PC-3 (cell line): ENCODE data around the gene DSG1. TPM values are rescaled to one million over a fixed set of nuclear protein-coding genes. Genes with fewer than 3 reads are reported as not detected.

Experiments used
- ATAC-seq: fragments of 200-7000 bp; cut with Tn5 transposase; 2 replicates; pipeline ENCODE4 v1.9.1; 2020; ENCODE audit warnings: mild to moderate bottlenecking, moderate library complexity
- BruUV-seq: library from RNA; stranded (reverse); fragments of 400-500 nt; replicated peaks from 2 replicates; lab custom pipeline; 2021; lab: Mats Ljungman, UMichigan
- CTCF ChIA-PET: fragments of 300-600 bp; sonication (Branson Sonifier 250); formaldehyde crosslinking; loops from one replicate; lab custom pipeline; 2022; ENCODE audit warnings: antibody characterized with exemption; lab: Charles Lee
- POLR2A ChIA-PET: fragments of 300-600 bp; sonication (Branson Sonifier 250); formaldehyde crosslinking; loops from one replicate; lab custom pipeline; 2022; ENCODE audit warnings: antibody characterized with exemption; ENCODE audit not compliant: unreplicated experiment; lab: Charles Lee
- DNase-seq: peaks from one replicate; pipeline ENCODE4 v3.0.0-alpha.2; 2015
- H2AFZ ChIP-seq: fragments of 300-600 bp; sonication (generic); 2 replicates; pipeline ENCODE4 v1.6.0; 2016; ENCODE audit warnings: antibody characterized with exemption, low read length
- H3F3A ChIP-seq: fragments of 300-600 bp; sonication (generic); one replicate; pipeline ENCODE4 v1.6.0; 2017; ENCODE audit warnings: antibody characterized with exemption, low read length, control low read depth, mild to moderate bottlenecking; ENCODE audit not compliant: unreplicated experiment
- H3K27ac ChIP-seq: fragments of 300-600 bp; sonication (generic); 2 replicates; pipeline ENCODE4 v1.5.1; 2016; ENCODE audit warnings: mild to moderate bottlenecking, low read length
- H3K27me3 ChIP-seq: fragments of 300-600 bp; sonication (generic); 2 replicates; pipeline ENCODE4 v1.6.1; 2016; ENCODE audit warnings: low read length, mixed read lengths
- H3K36me3 ChIP-seq: fragments of 300-600 bp; sonication (generic); 2 replicates; pipeline ENCODE4 v1.6.1; 2016; ENCODE audit warnings: low read depth, mixed run types, low read length, mixed read lengths
- H3K4me1 ChIP-seq: fragments of 300-600 bp; sonication (generic); 2 replicates; pipeline ENCODE4 v1.5.1; 2016; ENCODE audit warnings: low read length; ENCODE audit not compliant: insufficient read depth
- H3K4me2 ChIP-seq: fragments of 300-600 bp; sonication (generic); 2 replicates; pipeline ENCODE4 v1.6.0; 2016; ENCODE audit warnings: low read length
- H3K4me3 ChIP-seq: fragments of 300-600 bp; sonication (generic); 2 replicates; pipeline ENCODE4 v1.5.1; 2016; ENCODE audit warnings: mild to moderate bottlenecking, low read length, mixed read lengths
- H3K79me2 ChIP-seq: fragments of 300-600 bp; sonication (generic); 2 replicates; pipeline ENCODE4 v1.6.1; 2017; ENCODE audit warnings: low read length, mixed read lengths
- H3K9ac ChIP-seq: fragments of 300-600 bp; sonication (generic); 2 replicates; pipeline ENCODE4 v1.6.0; 2016; ENCODE audit warnings: mild to moderate bottlenecking, low read length
- H3K9me2 ChIP-seq: fragments of 300-600 bp; sonication (generic); replicated peaks from 2 replicates; pipeline ENCODE4 v1.6.1; 2016; ENCODE audit warnings: mixed run types, low read length, mixed read lengths
- H3K9me3 ChIP-seq: fragments of 300-600 bp; sonication (generic); 2 replicates; pipeline ENCODE4 v1.6.1; 2016; ENCODE audit warnings: low read length, mixed read lengths
- H4K20me1 ChIP-seq: fragments of 300-600 bp; sonication (generic); 2 replicates; pipeline ENCODE4 v1.6.1; 2016; ENCODE audit warnings: low read length, mixed read lengths
- EZH2 ChIP-seq: fragments of 300-600 bp; sonication (generic); IDR thresholded peaks from one replicate; pipeline ENCODE4 v1.6.1; 2017; ENCODE audit warnings: antibody characterized with exemption, mild to moderate bottlenecking, low read length; ENCODE audit not compliant: unreplicated experiment
- EZH2phosphoT487 ChIP-seq: fragments of 300-600 bp; sonication (generic); IDR thresholded peaks from 2 replicates; pipeline ENCODE4 v1.6.1; 2018; ENCODE audit warnings: mild to moderate bottlenecking, antibody characterized with exemption, low read length, borderline replicate concordance
- intact Hi-C: fragments of 100-400 bp; cut with micrococcal nuclease; formaldehyde crosslinking; loops from 2 replicates; pipeline ENCODE4 v1.9.0; 2023
- total RNA-seq: library from RNA; depleted of rRNA; stranded (reverse); fragments of >200 nt; gene quantifications from 2 replicates; pipeline ENCODE4 v1.2.3, GENCODE V29; 2014
- TF ChIP-seq, protein P1 (sequence below): fragments of 300-600 bp; sonication (generic); conservative IDR thresholded peaks from 2 replicates; pipeline ENCODE4 v1.5.1; 2017; ENCODE audit warnings: antibody characterized with exemption, low read depth, mild to moderate bottlenecking, low read length

The DSG1 gene
- total RNA-seq, 1 experiment from 2014 or later = not detected

DNA sequence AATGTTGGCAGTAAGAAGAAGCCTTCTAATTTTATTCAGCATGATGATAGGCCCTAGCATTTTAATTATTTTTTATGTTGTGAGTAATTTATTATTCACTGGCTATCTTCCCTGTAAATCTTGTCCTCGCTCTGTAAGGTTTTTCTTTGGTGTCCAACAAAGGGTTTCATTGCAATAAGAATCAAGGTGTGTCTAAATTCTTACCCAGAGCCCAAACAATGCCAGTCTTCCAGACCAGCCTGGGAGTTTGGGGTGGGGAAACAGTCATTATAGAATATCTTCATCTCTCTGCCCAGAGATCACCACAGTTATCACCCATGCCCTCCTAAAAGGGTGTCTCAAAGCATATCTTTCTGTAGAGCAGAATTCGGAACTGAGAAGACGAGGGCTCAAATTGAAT is 58.5 kb downstream of the DSG1 start, which contains the start of gene DSG4:
Gene DSG4, plus strand, starts transcription at position 301 of the 400 bp plus-strand sequence. CDS start 135 bp downstream, outside the sequence.
- Histone ChIP-seq H3K79me2 (no peaks in the 10 kb centered on the region), H3K4me3 (no peak within 1 kb of the TSS), H3K9me2 (no peaks in the 10 kb centered on the region), H2AFZ (no peak within 1 kb of the TSS), H3K4me1 (no peaks in the 10 kb centered on the region), H3K27me3 (no peaks in the 10 kb centered on the region), H3K4me2 (no peak within 1 kb of the TSS), H4K20me1 (no peaks in the 10 kb centered on the region), H3K27ac (no peak within 1 kb of the TSS), H3K36me3 (no peaks in the 10 kb centered on the region), H3K9me3 (no peaks in the 10 kb centered on the region), H3F3A (no peaks in the 10 kb centered on the region), H3K9ac (no peak within 1 kb of the TSS)
- CTCF ChIA-PET = no interaction called here
- POLR2A ChIA-PET = no interaction called here
- TF ChIP-seq EZH2phosphoT487 = no peak
- TF ChIP-seq EZH2 = no peak
- TF ChIP-seq, protein P1, sequence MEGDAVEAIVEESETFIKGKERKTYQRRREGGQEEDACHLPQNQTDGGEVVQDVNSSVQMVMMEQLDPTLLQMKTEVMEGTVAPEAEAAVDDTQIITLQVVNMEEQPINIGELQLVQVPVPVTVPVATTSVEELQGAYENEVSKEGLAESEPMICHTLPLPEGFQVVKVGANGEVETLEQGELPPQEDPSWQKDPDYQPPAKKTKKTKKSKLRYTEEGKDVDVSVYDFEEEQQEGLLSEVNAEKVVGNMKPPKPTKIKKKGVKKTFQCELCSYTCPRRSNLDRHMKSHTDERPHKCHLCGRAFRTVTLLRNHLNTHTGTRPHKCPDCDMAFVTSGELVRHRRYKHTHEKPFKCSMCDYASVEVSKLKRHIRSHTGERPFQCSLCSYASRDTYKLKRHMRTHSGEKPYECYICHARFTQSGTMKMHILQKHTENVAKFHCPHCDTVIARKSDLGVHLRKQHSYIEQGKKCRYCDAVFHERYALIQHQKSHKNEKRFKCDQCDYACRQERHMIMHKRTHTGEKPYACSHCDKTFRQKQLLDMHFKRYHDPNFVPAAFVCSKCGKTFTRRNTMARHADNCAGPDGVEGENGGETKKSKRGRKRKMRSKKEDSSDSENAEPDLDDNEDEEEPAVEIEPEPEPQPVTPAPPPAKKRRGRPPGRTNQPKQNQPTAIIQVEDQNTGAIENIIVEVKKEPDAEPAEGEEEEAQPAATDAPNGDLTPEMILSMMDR = no peak
- intact Hi-C loops = no loop called here
- peak; percentile 63 for ATAC-seq
- peak; percentile 1 for DNase-seq
- no TSS peak for BruUV-seq

DNA sequence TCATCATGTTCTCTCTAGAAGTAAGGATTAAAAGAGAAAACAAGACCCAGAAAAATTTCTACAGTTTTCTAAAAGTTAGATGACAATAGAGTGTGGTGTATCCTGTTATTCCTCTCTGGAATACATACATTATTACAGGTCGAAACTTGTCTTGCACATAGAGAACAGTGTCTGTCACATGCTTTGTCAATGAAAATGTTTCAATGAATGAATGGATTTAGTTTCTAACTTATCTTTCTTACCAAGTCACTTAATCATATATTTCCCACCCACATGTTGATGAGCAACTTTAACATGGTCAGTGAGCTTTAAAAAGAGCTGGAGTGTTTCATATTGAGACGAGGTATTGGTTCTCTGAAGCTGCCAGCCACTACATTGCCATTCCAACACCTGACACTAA is 63.0 kb downstream of the DSG1 start:
- intact Hi-C loops = no loop called here
- TF ChIP-seq EZH2 (no peak), EZH2phosphoT487 (no peak)
- TF ChIP-seq, protein P1 = no peak
- no peak overlapping the region for H2AFZ ChIP-seq
- H3K4me2 ChIP-seq = no peak overlapping the region
- no peaks in the 10 kb centered on the region for H3K9me3 ChIP-seq
- DNase-seq (no peak), ATAC-seq (no peak)
- no peaks in the 10 kb centered on the region for H3K79me2 ChIP-seq
- no peaks in the 10 kb centered on the region for H3K4me1 ChIP-seq
- ChIA-PET POLR2A (no interaction called here), CTCF (no interaction called here)
- no peak overlapping the region for H3K9ac ChIP-seq
- H3K9me2 ChIP-seq = no peaks in the 10 kb centered on the region
- H3K27me3 ChIP-seq = no peaks in the 10 kb centered on the region
- no peak overlapping the region for H3K27ac ChIP-seq
- H3F3A ChIP-seq = no peaks in the 10 kb centered on the region
- no peaks in the 10 kb centered on the region for H3K36me3 ChIP-seq
- H4K20me1 ChIP-seq = no peaks in the 10 kb centered on the region
- BruUV-seq = no TSS peak
- no peak overlapping the region for H3K4me3 ChIP-seq

DNA sequence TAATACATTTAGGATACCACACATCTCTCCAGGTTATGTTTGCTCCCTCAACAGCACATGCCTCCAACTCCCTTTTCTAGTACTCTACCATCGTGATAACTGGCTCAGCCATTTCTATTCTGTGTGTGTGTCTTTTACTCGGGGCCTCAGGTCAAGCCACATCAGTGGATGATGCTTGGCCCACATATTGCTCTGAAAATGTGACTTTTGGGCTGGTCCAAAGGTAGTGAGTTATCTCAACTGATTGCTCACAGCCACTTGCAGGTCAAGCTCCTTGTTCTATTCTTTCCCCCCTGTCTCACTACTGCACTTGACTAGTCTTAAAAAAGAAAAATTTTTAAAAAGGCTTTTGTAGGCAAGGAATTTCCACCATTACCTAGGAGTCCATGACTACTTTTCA is 64.1 kb downstream of the DSG1 start:
- intact Hi-C loops = no loop called here
- Histone ChIP-seq H3K4me2 (no peak overlapping the region), H3K36me3 (no peaks in the 10 kb centered on the region)

More for the DNA sequence above, 64.1 kb downstream of the DSG1 start:
- TF ChIP-seq EZH2phosphoT487 (no peak), EZH2 (no peak)
- TF ChIP-seq, protein P1 = no peak
- no peak overlapping the region for H3K9ac ChIP-seq
- POLR2A ChIA-PET = no interaction called here
- H4K20me1 ChIP-seq = no peaks in the 10 kb centered on the region
- H3K79me2 ChIP-seq = no peaks in the 10 kb centered on the region
- H2AFZ ChIP-seq = no peak overlapping the region
- no peak overlapping the region for H3K4me3 ChIP-seq
- H3K9me2 ChIP-seq = no peaks in the 10 kb centered on the region
- no peak overlapping the region for H3K27ac ChIP-seq
- no peak for ATAC-seq
- no peaks in the 10 kb centered on the region for H3K27me3 ChIP-seq
- no TSS peak for BruUV-seq
- CTCF ChIA-PET = no interaction called here
- H3F3A ChIP-seq = no peaks in the 10 kb centered on the region
- no peaks in the 10 kb centered on the region for H3K9me3 ChIP-seq
- H3K4me1 ChIP-seq = no peaks in the 10 kb centered on the region
- no peak for DNase-seq
